GM10847 (cell line): ENCODE data around the gene SLC26A1.

ENCODE experiments used
- POLR2A ChIP-seq: IDR thresholded peaks from 2 replicates; pipeline ENCODE4 v1.6.1; 2011; ENCODE audit not compliant: insufficient read length; ENCODE audit errors: extremely low read depth

Gene SLC26A1

DNA sequence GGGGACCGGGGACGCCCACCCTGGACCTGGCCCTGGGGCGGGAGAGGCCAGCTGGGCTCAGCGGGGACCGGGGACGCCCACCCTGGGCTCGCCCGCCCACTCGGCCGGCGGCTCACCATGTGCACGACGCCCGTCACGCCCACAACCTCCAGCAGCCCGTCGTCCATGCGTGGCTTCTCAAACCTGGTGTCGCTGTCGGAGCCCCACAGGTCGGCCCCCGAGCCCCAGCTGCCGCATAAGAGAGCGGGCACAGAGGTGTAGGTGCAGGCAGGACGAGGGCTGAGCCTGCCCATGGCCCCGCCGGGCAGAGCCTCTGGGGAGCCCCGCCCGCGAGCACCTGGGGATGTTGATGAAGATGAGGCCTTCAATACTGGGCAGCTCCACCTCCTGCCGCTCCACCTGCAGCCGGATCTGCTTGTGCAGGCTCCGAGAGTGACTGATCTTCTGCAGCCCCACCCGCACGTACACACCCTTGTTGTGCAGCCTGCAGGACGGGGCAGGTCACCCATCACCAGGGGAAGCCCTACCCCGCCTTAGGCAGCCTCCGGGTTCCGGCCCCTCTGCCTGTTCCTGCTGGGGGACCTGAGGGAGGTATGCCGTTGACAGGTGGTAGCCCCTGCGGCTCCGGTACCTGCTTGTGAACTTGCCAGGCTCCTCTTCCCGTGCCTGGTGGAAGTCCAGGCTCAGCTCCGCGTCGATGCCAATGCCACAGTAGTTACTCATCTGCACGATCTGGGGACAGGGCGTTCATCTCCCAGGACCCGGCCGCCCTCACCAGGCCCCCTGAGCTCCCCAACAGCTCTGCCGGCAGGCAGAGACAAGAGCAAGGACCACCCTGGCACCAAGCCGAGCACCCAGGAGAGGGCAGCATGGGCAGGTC is 31.6 kb downstream of the SLC26A1 start:
- no peak for TF ChIP-seq POLR2A

GRCh38 chr4:960636-961350 is 32.4 kb downstream of the SLC26A1 start:
- TF ChIP-seq POLR2A: no peak

GRCh38 chr4:960140-960635 is 33.0 kb downstream of the SLC26A1 start:
- TF ChIP-seq POLR2A: no peak

- no peak for TF ChIP-seq POLR2A
Measured at GRCh38 chr4:959338-960139, 33.7 kb downstream of the SLC26A1 start.

- no peak for TF ChIP-seq POLR2A
Measured at GRCh38 chr4:958696-959337, 34.4 kb downstream of the SLC26A1 start.

GRCh38 chr4:958314-958665 is 34.9 kb downstream of the SLC26A1 start:
- no peak for TF ChIP-seq POLR2A

DNA sequence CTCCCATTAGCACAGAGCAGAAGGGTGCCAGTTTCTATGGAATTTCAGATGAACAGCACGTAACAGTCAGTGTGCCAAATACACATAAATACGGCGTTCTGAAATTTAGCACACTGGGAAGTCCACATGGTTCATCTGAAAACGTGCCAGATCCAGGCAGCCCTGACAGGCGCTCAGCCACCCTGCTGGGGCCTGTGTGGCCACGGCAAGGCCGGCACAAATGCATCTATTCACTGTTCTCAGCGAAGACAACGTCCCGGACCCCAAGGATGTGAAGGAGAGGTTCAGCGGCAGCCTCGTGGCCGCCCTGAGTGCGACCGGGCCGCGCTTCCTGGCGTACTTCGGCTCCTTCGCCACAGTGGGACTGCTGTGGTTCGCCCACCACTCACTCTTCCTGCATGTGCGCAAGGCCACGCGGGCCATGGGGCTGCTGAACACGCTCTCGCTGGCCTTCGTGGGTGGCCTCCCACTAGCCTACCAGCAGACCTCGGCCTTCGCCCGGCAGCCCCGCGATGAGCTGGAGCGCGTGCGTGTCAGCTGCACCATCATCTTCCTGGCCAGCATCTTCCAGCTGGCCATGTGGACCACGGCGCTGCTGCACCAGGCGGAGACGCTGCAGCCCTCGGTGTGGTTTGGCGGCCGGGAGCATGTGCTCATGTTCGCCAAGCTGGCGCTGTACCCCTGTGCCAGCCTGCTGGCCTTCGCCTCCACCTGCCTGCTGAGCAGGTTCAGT is 35.5 kb downstream of the SLC26A1 start:
- no peak for TF ChIP-seq POLR2A

DNA sequence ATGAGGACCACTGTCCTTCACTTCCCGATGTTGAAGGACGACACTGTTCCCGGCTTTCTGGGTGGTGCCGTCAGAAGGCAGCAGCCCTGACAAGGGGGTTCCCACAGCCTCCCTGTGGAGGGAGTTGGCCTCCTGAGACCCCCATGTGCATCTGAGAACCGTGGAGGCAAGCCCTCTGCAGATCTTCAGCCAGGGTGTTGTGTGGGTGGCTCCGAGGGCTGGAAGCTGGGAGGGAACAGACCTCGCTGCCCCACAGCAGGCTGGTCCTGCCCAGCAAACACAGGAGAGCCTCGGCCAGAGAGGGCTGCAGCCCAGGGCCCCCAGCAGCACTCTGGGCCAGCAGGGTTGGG is 36.0 kb downstream of the SLC26A1 start:
- TF ChIP-seq POLR2A: no peak

- TF ChIP-seq POLR2A: no peak
Measured at GRCh38 chr4:956531-957230, 36.5 kb downstream of the SLC26A1 start.

DNA sequence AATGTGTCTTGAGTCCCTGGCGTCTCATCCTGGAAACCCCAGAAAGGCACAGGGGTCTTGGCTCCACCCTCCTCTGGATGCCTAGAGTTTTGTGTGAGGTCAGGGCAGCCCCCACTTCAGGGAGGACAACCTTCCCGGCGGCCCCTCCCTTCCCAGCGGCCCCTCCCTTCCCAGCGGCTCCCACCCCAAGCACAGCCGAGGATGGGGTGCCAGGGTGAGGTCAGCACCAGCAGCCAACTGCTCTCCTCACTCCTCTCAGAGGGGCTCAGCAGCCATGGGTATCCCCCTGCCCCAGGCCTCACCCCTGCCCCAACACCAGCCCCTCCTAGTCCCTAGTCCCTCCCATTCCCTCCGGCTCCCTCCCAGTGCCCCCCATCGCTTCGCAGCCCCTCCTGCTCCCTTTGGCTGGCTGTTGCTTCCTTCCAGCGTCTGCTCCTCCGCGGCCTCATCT is 37.2 kb downstream of the SLC26A1 start:
- TF ChIP-seq POLR2A: no peak

DNA sequence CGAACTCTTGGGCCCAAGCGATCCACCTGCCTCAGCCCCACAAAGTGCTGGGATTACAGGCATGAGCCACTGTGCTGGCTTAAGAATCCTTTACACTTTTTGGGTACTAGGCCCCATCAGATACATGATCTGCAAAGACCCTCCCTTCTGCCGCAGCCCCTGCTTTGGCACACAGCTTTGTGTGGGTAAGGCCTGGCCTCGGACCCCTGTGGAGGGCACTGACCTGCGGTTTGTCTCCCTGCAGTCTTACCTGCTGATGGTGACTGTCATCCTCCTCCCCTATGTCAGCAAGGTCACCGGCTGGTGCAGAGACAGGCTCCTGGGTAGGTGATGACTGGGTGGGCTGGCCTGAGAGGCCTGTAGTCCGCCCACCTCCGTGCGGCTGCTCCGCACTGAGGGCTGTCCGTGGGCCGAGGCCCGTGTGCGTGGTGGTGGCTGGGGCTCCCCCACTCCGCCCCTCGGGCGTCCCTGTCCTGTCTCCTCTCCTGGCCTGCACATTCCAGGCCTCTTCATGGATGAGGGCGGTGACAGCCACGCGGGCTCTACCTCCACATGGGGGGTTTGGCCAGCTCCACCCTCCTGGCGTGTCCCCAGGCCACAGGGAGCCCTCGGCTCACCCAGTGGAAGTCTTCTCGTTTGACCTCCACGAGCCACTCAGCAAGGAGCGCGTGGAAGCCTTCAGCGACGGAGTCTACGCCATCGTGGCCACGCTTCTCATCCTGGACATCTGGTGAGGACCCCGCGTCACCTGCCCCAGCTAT is 37.9 kb downstream of the SLC26A1 start:
- no peak for TF ChIP-seq POLR2A

DNA sequence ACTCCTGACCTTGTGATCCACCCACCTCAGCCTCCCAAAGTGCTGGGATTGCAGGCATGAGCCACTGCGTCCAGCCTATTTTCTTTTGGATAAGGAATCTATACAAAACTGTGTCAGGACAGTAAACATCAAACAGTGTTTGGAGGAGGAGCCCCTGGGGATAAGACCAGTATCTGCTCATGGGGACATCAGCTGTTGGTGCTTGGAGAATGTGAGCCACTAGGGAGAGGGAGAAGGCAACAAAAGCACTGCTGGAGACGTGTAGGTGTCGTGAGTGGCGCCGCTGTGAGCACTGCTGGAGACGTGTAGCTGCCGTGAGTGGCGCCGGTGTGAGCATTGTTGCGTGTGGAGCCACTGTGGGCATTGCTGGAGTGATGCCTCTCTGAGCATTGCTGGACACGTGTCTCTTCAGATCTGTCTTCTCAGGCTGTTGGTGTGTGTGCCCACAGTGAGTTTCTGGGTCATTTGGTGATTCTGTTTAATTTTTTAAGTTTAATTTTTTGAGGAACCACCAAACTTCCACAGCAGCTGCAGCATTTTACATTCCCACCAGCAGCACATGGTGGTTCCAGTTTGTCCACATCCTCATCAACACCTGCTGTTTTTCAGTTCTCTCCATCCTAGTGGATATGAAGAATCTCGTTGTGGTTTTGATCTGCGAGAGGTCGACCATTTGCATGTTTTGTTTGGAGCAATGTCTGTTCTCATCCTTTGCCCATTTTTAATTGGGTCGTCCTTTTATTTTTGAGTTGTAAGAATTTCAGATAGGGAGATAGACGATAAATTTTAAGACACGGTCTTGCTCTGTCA is 38.8 kb downstream of the SLC26A1 start:
- no peak for TF ChIP-seq POLR2A
